ENCODE measurements around the gene TSPEAR.

- TF ChIP-seq POLR2AphosphoS5 (IDR thresholded peaks at IDR 0.05; ENCODE audit: low read depth, low read length): no peak
- peak; percentile 8; the same call in 1 of the 2 replicates for TF ChIP-seq SPI1 (IDR thresholded peaks at IDR 0.05; ENCODE audit: low read depth, low read length)
- no peak for TF ChIP-seq POLR2A (IDR thresholded peaks at IDR 0.05; ENCODE audit: low read depth, low read length)
- TF ChIP-seq TAF1 (IDR thresholded peaks at IDR 0.05; ENCODE audit: low read depth, low read length): no peak
- TF ChIP-seq PAX5 (IDR thresholded peaks at IDR 0.05; ENCODE audit: insufficient read depth, low read length, severe bottlenecking): no peak
- no peak for TF ChIP-seq POU2F2 (IDR thresholded peaks at IDR 0.05; ENCODE audit: low read depth, low read length)
Observed at GRCh38 chr21:44712203-44713028, 1.0 kb upstream of the TSPEAR start.
